GM12891 (cell line): ENCODE data around the gene LACTBL1.
"Not testable (repeated sequence)": the region's sequence is repeated elsewhere in the genome, so short reads cannot be mapped to it uniquely, and the experiment has no call there.

ENCODE experiments used
- POLR2A ChIP-seq: IDR thresholded peaks from 2 replicates; pipeline ENCODE4 v1.6.1; 2011; ENCODE audit warnings: low read depth, low read length, control low read depth
- POLR2AphosphoS5 ChIP-seq: IDR thresholded peaks from 2 replicates; pipeline ENCODE4 v1.6.1; 2011; ENCODE audit warnings: low read depth, low read length, control low read depth
- POU2F2 ChIP-seq: IDR thresholded peaks from 2 replicates; pipeline ENCODE4 v1.6.1; 2011; ENCODE audit warnings: low read depth, mild to moderate bottlenecking, control low read depth, low read length, moderate library complexity
- SPI1 ChIP-seq: IDR thresholded peaks from 2 replicates; pipeline ENCODE4 v1.6.1; 2011; ENCODE audit warnings: low read depth, low read length, control low read depth
- TAF1 ChIP-seq: IDR thresholded peaks from 2 replicates; pipeline ENCODE4 v1.6.1; 2011; ENCODE audit warnings: low read depth, low read length, control low read depth

GRCh38 chr1:23000133-23000532 lies 27.5 kb upstream of the LACTBL1 start:
- not testable (repeated sequence) for TF ChIP-seq POLR2A, TAF1, POLR2AphosphoS5, SPI1, POU2F2
